HG03039 (cell line): ENCODE results near the gene PNMA8B.

Source experiments
- ATAC-seq: cut with Tn5 transposase; IDR thresholded peaks from one replicate; pipeline ENCODE4 v1.9.1; 2021; ENCODE audit warnings: mild to moderate bottlenecking, moderate library complexity; ENCODE audit not compliant: unreplicated experiment

Gene PNMA8B

GRCh38 chr19:46460055-46460454 is 35.6 kb downstream of the PNMA8B start:
- ATAC-seq, result no peak

GRCh38 chr19:46456930-46457329 is 38.7 kb downstream of the PNMA8B start:
- ATAC-seq, result no peak

GRCh38 chr19:46454244-46454643 is 41.4 kb downstream of the PNMA8B start:
- ATAC-seq, result no peak

GRCh38 chr19:46453661-46454060 is 42.0 kb downstream of the PNMA8B start:
- no peak for ATAC-seq

GRCh38 chr19:46452186-46452585 is 43.5 kb downstream of the PNMA8B start:
- ATAC-seq, result no peak

GRCh38 chr19:46451352-46451751 is 44.3 kb downstream of the PNMA8B start:
- no peak for ATAC-seq

GRCh38 chr19:46450737-46451136 is 44.9 kb downstream of the PNMA8B start:
- no peak for ATAC-seq

- no peak for ATAC-seq
Observed at GRCh38 chr19:46449228-46449627, 46.4 kb downstream of the PNMA8B start.

- ATAC-seq, result no peak
Observed at GRCh38 chr19:46448601-46449000, 47.1 kb downstream of the PNMA8B start.

GRCh38 chr19:46447824-46448223 is 47.8 kb downstream of the PNMA8B start:
- no peak for ATAC-seq

- ATAC-seq, result no peak
Observed at GRCh38 chr19:46447006-46447405, 48.7 kb downstream of the PNMA8B start.

GRCh38 chr19:46446021-46446420 is 49.6 kb downstream of the PNMA8B start:
- no peak for ATAC-seq

- no peak for ATAC-seq
Observed at GRCh38 chr19:46442808-46443450, 52.7 kb downstream of the PNMA8B start.

GRCh38 chr19:46441866-46442265 is 53.8 kb downstream of the PNMA8B start:
- ATAC-seq, result no peak
